GM23338 (cell line): ENCODE results near the gene RWDD4. TPM values are rescaled to one million over a fixed set of nuclear protein-coding genes. Genes with fewer than 3 reads are reported as not detected.

ENCODE experiments used
- ATAC-seq: fragments of 200-7000 bp; cut with Tn5 transposase; 3 replicates; pipeline ENCODE4 v1.9.1; 2020
- DNase-seq: peaks from one replicate; pipeline ENCODE4 v3.0.0-alpha.2; 2015; ENCODE audit warnings: low spot score
- H2AFZ ChIP-seq: fragments of 200-600 bp; sonication (generic); 2 replicates; pipeline ENCODE4 v1.8.0; 2016; ENCODE audit warnings: antibody characterized with exemption, mild to moderate bottlenecking, moderate library complexity
- H3F3A ChIP-seq: fragments of 200-600 bp; sonication (generic); replicated peaks from 2 replicates; pipeline ENCODE4 v1.8.0; 2017; ENCODE audit warnings: antibody characterized with exemption, mixed run types, low read depth
- H3K27ac ChIP-seq: fragments of 200-600 bp; sonication (generic); 2 replicates; pipeline ENCODE4 v1.6.1; 2016; ENCODE audit warnings: low read depth
- H3K27me3 ChIP-seq: fragments of 200-600 bp; sonication (generic); 2 replicates; pipeline ENCODE4 v1.8.0; 2016; ENCODE audit warnings: mild to moderate bottlenecking, mixed run types, moderate library complexity; ENCODE audit not compliant: insufficient read depth
- H3K36me3 ChIP-seq: fragments of 200-600 bp; sonication (generic); 2 replicates; pipeline ENCODE4 v1.8.0; 2016; ENCODE audit warnings: mild to moderate bottlenecking; ENCODE audit not compliant: insufficient read depth
- H3K4me1 ChIP-seq: fragments of 200-600 bp; sonication (generic); 2 replicates; pipeline ENCODE4 v1.8.0; 2016; ENCODE audit warnings: mild to moderate bottlenecking, moderate library complexity; ENCODE audit not compliant: insufficient read depth
- H3K4me2 ChIP-seq: fragments of 200-600 bp; sonication (generic); 2 replicates; pipeline ENCODE4 v1.7.1; 2017; ENCODE audit warnings: mixed run types
- H3K4me3 ChIP-seq: fragments of 200-600 bp; sonication (generic); 2 replicates; pipeline ENCODE4 v1.6.1; 2016; ENCODE audit warnings: mixed run types
- H3K79me2 ChIP-seq: fragments of 200-600 bp; sonication (generic); replicated peaks from 2 replicates; pipeline ENCODE4 v1.8.0; 2017; ENCODE audit warnings: mild to moderate bottlenecking; ENCODE audit not compliant: insufficient read depth
- H3K9me2 ChIP-seq: fragments of 200-600 bp; sonication (generic); 2 replicates; pipeline ENCODE4 v1.8.0; 2017; ENCODE audit not compliant: insufficient read depth
- H4K20me1 ChIP-seq: fragments of 200-600 bp; sonication (generic); replicated peaks from 2 replicates; pipeline ENCODE4 v1.8.0; 2017; ENCODE audit warnings: mild to moderate bottlenecking; ENCODE audit not compliant: insufficient read depth
- H3K27ac Mint-ChIP-seq: 2 replicates; pipeline ENCODE4 v1.8.0; 2020; ENCODE audit warnings: inconsistent platforms, mild to moderate bottlenecking, moderate library complexity, mixed read lengths
- H3K27me3 Mint-ChIP-seq: 3 replicates; pipeline ENCODE4 v1.8.0; 2022; ENCODE audit warnings: low read depth, mild to moderate bottlenecking, moderate library complexity, mixed read lengths, inconsistent platforms; ENCODE audit not compliant: insufficient read depth, poor library complexity
- H3K36me3 Mint-ChIP-seq: 3 replicates; pipeline ENCODE4 v1.8.0; 2021; ENCODE audit warnings: low read depth, mild to moderate bottlenecking, inconsistent platforms, moderate library complexity, mixed read lengths
- H3K4me1 Mint-ChIP-seq: 3 replicates; pipeline ENCODE4 v1.8.0; 2020; ENCODE audit warnings: mild to moderate bottlenecking, inconsistent platforms, mixed read lengths
- H3K4me3 Mint-ChIP-seq: 3 replicates; pipeline ENCODE4 v1.8.0; 2021; ENCODE audit warnings: moderate library complexity, mild to moderate bottlenecking, inconsistent platforms, mixed read lengths
- H3K9me3 Mint-ChIP-seq: 3 replicates; pipeline ENCODE4 v1.8.0; 2020; ENCODE audit warnings: moderate library complexity, mild to moderate bottlenecking, inconsistent platforms, mixed read lengths
- CREB1 ChIP-seq: fragments of 250-450 bp; sonication (Bioruptor Pico); IDR thresholded peaks from 2 replicates; pipeline ENCODE4 v1.5.0; 2020; ENCODE audit warnings: low read depth, mild to moderate bottlenecking, moderate library complexity
- EZH2 ChIP-seq: fragments of 200-600 bp; sonication (generic); IDR thresholded peaks from one replicate; pipeline ENCODE4 v1.8.0; 2017; ENCODE audit warnings: antibody characterized with exemption, mild to moderate bottlenecking, low read depth; ENCODE audit not compliant: unreplicated experiment
- EZH2phosphoT487 ChIP-seq: fragments of 200-600 bp; sonication (generic); IDR thresholded peaks from one replicate; pipeline ENCODE4 v1.8.1; 2018; ENCODE audit warnings: antibody characterized with exemption; ENCODE audit not compliant: unreplicated experiment
- JUNB ChIP-seq: IDR thresholded peaks from one replicate; pipeline ENCODE4 v1.6.1; 2016; ENCODE audit warnings: antibody characterized with exemption; ENCODE audit not compliant: unreplicated experiment
- NANOG ChIP-seq: IDR thresholded peaks from 2 replicates; pipeline ENCODE4 v1.6.1; 2016; ENCODE audit warnings: antibody characterized with exemption, borderline replicate concordance
- POLR2AphosphoS5 ChIP-seq: IDR thresholded peaks from 2 replicates; pipeline ENCODE4 v1.6.1; 2016; ENCODE audit warnings: antibody characterized with exemption, low read depth
- STAT1 ChIP-seq: IDR thresholded peaks from one replicate; pipeline ENCODE4 v1.6.1; 2016; ENCODE audit warnings: antibody characterized with exemption; ENCODE audit not compliant: unreplicated experiment
- ZNF114 ChIP-seq: fragments of 250-450 bp; sonication (Bioruptor Pico); IDR thresholded peaks from 2 replicates; pipeline ENCODE4 v1.5.0; 2020; ENCODE audit warnings: mild to moderate bottlenecking, moderate library complexity
- ZNF331 ChIP-seq: fragments of 250-450 bp; sonication (Bioruptor Pico); IDR thresholded peaks from 2 replicates; pipeline ENCODE4 v1.5.0; 2020; ENCODE audit warnings: low read depth, mild to moderate bottlenecking, moderate library complexity
- polyA plus RNA-seq: library from polyadenylated mRNA; unstranded; fragments of >200 nt; fragmentation: Nextera tagmentation; extraction: Ambion mirVana; gene quantifications from 2 replicates; pipeline ENCODE4 v1.2.1, GENCODE V29; 2016
- total RNA-seq: library from RNA; depleted of rRNA; stranded (reverse); fragments of >200 nt; shearing (Covaris generic); gene quantifications from 2 replicates; pipeline ENCODE4 v1.2.3, GENCODE V29; 2014
- TF ChIP-seq, protein P1 (sequence below): IDR thresholded peaks from 2 replicates; pipeline ENCODE4 v1.6.1; 2016; ENCODE audit warnings: antibody characterized with exemption
- TF ChIP-seq, protein P2 (sequence below): IDR thresholded peaks from one replicate; pipeline ENCODE4 v1.6.1; 2018; ENCODE audit warnings: antibody characterized with exemption; ENCODE audit not compliant: unreplicated experiment
- TF ChIP-seq, protein P3 (sequence below), 2 experiments: fragments of 200-600 bp in 1 of 2; sonication (generic) in 1 of 2; conservative IDR thresholded peaks; 2 replicates each; pipeline versions ENCODE4 v1.5.1 to v1.6.1; 2016 to 2017; ENCODE audit warnings: antibody characterized with exemption in 2 of 2, low read depth in 2 of 2, mild to moderate bottlenecking in 2 of 2, moderate library complexity in 1 of 2
- TF ChIP-seq, protein P4 (sequence below): fragments of 250-450 bp; sonication (Bioruptor Pico); IDR thresholded peaks from 2 replicates; pipeline ENCODE4 v1.5.0; 2020; ENCODE audit warnings: mild to moderate bottlenecking, moderate library complexity

The RWDD4 gene
- total and polyA plus RNA-seq, 2 experiments from 2014 or later, result 22.4 to 28.9 TPM

DNA sequence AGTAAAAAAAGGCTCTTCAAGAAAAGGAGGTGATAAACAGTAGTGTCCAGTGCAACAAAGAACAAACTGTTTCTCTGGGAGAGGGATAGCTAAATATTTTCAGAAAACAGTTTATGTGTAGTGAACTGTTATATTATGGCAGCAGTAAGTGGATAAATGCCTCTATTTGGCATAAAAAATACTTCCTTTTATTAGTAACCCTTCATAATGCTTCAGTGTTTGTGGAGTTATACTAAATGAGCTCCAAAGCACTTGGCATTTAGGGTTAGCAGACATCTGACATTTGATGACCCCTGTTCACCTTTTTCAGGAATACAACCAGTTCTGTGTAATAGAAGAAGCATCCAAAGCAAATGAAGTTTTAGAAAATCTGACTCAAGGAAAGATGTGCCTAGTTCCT lies 32.0 kb upstream of the RWDD4 start:
- no peak overlapping the region for H3K27ac Mint-ChIP-seq
- Histone ChIP-seq H3K9me2 (no peaks in the 10 kb centered on the region), H3K4me3 (no peak overlapping the region), H3K36me3 (peaks cover 44% of the 10 kb centered on the region), H3K4me2 (no peak overlapping the region), H2AFZ (no peak overlapping the region), H3K27ac (no peak overlapping the region), H3K4me1 (no peaks in the 10 kb centered on the region), H3F3A (no peaks in the 10 kb centered on the region), H3K27me3 (no peaks in the 10 kb centered on the region), H3K79me2 (no peaks in the 10 kb centered on the region), H4K20me1 (peaks cover 5% of the 10 kb centered on the region; the same call in 1 of the 2 replicates)
- H3K4me3 Mint-ChIP-seq, result no peak overlapping the region
- no peak for DNase-seq
- H3K4me1 Mint-ChIP-seq, result no peaks in the 10 kb centered on the region
- no peaks in the 10 kb centered on the region for H3K9me3 Mint-ChIP-seq
- H3K36me3 Mint-ChIP-seq, result peaks cover 31% of the 10 kb centered on the region
- ATAC-seq, result no peak
- TF ChIP-seq CREB1 (CRISPR knock-in tag) (no peak), ZNF114 (CRISPR knock-in tag) (no peak), JUNB (no peak), ZNF331 (CRISPR knock-in tag) (no peak), POLR2AphosphoS5 (no peak), EZH2 (no peak), EZH2phosphoT487 (no peak), STAT1 (no peak), NANOG (no peak)
- TF ChIP-seq, protein P1, sequence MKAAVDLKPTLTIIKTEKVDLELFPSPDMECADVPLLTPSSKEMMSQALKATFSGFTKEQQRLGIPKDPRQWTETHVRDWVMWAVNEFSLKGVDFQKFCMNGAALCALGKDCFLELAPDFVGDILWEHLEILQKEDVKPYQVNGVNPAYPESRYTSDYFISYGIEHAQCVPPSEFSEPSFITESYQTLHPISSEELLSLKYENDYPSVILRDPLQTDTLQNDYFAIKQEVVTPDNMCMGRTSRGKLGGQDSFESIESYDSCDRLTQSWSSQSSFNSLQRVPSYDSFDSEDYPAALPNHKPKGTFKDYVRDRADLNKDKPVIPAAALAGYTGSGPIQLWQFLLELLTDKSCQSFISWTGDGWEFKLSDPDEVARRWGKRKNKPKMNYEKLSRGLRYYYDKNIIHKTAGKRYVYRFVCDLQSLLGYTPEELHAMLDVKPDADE, result no peak
- TF ChIP-seq, protein P2, sequence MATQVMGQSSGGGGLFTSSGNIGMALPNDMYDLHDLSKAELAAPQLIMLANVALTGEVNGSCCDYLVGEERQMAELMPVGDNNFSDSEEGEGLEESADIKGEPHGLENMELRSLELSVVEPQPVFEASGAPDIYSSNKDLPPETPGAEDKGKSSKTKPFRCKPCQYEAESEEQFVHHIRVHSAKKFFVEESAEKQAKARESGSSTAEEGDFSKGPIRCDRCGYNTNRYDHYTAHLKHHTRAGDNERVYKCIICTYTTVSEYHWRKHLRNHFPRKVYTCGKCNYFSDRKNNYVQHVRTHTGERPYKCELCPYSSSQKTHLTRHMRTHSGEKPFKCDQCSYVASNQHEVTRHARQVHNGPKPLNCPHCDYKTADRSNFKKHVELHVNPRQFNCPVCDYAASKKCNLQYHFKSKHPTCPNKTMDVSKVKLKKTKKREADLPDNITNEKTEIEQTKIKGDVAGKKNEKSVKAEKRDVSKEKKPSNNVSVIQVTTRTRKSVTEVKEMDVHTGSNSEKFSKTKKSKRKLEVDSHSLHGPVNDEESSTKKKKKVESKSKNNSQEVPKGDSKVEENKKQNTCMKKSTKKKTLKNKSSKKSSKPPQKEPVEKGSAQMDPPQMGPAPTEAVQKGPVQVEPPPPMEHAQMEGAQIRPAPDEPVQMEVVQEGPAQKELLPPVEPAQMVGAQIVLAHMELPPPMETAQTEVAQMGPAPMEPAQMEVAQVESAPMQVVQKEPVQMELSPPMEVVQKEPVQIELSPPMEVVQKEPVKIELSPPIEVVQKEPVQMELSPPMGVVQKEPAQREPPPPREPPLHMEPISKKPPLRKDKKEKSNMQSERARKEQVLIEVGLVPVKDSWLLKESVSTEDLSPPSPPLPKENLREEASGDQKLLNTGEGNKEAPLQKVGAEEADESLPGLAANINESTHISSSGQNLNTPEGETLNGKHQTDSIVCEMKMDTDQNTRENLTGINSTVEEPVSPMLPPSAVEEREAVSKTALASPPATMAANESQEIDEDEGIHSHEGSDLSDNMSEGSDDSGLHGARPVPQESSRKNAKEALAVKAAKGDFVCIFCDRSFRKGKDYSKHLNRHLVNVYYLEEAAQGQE, result no peak
- TF ChIP-seq, protein P3, sequence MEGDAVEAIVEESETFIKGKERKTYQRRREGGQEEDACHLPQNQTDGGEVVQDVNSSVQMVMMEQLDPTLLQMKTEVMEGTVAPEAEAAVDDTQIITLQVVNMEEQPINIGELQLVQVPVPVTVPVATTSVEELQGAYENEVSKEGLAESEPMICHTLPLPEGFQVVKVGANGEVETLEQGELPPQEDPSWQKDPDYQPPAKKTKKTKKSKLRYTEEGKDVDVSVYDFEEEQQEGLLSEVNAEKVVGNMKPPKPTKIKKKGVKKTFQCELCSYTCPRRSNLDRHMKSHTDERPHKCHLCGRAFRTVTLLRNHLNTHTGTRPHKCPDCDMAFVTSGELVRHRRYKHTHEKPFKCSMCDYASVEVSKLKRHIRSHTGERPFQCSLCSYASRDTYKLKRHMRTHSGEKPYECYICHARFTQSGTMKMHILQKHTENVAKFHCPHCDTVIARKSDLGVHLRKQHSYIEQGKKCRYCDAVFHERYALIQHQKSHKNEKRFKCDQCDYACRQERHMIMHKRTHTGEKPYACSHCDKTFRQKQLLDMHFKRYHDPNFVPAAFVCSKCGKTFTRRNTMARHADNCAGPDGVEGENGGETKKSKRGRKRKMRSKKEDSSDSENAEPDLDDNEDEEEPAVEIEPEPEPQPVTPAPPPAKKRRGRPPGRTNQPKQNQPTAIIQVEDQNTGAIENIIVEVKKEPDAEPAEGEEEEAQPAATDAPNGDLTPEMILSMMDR (conservative IDR thresholded peaks at IDR 0.05; ENCODE audit: low read depth in 2 of 2), result no peak
- TF ChIP-seq, protein P4, sequence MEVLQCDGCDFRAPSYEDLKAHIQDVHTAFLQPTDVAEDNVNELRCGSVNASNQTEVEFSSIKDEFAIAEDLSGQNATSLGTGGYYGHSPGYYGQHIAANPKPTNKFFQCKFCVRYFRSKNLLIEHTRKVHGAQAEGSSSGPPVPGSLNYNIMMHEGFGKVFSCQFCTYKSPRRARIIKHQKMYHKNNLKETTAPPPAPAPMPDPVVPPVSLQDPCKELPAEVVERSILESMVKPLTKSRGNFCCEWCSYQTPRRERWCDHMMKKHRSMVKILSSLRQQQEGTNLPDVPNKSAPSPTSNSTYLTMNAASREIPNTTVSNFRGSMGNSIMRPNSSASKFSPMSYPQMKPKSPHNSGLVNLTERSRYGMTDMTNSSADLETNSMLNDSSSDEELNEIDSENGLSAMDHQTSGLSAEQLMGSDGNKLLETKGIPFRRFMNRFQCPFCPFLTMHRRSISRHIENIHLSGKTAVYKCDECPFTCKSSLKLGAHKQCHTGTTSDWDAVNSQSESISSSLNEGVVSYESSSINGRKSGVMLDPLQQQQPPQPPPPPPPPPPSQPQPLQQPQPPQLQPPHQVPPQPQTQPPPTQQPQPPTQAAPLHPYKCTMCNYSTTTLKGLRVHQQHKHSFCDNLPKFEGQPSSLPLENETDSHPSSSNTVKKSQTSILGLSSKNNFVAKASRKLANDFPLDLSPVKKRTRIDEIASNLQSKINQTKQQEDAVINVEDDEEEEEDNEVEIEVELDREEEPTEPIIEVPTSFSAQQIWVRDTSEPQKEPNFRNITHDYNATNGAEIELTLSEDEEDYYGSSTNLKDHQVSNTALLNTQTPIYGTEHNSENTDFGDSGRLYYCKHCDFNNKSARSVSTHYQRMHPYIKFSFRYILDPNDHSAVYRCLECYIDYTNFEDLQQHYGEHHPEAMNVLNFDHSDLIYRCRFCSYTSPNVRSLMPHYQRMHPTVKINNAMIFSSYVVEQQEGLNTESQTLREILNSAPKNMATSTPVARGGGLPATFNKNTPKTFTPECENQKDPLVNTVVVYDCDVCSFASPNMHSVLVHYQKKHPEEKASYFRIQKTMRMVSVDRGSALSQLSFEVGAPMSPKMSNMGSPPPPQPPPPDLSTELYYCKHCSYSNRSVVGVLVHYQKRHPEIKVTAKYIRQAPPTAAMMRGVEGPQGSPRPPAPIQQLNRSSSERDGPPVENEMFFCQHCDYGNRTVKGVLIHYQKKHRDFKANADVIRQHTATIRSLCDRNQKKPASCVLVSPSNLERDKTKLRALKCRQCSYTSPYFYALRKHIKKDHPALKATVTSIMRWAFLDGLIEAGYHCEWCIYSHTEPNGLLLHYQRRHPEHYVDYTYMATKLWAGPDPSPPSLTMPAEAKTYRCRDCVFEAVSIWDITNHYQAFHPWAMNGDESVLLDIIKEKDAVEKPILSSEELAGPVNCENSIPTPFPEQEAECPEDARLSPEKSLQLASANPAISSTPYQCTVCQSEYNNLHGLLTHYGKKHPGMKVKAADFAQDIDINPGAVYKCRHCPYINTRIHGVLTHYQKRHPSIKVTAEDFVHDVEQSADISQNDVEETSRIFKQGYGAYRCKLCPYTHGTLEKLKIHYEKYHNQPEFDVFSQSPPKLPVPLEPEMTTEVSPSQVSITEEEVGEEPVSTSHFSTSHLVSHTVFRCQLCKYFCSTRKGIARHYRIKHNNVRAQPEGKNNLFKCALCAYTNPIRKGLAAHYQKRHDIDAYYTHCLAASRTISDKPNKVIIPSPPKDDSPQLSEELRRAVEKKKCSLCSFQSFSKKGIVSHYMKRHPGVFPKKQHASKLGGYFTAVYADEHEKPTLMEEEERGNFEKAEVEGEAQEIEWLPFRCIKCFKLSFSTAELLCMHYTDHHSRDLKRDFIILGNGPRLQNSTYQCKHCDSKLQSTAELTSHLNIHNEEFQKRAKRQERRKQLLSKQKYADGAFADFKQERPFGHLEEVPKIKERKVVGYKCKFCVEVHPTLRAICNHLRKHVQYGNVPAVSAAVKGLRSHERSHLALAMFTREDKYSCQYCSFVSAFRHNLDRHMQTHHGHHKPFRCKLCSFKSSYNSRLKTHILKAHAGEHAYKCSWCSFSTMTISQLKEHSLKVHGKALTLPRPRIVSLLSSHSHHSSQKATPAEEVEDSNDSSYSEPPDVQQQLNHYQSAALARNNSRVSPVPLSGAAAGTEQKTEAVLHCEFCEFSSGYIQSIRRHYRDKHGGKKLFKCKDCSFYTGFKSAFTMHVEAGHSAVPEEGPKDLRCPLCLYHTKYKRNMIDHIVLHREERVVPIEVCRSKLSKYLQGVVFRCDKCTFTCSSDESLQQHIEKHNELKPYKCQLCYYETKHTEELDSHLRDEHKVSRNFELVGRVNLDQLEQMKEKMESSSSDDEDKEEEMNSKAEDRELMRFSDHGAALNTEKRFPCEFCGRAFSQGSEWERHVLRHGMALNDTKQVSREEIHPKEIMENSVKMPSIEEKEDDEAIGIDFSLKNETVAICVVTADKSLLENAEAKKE (CRISPR knock-in tag), result no peak
- no peaks in the 10 kb centered on the region for H3K27me3 Mint-ChIP-seq
